NCI-H2171 (cell line): ENCODE measurements around the gene PDP2.
"Not testable (repeated sequence)": the region's sequence is repeated elsewhere in the genome, so short reads cannot be mapped to it uniquely, and the experiment has no call there.

Experiments used
- DNase-seq: peaks from one replicate; lab custom pipeline; 2025; lab: John Stamatoyannopoulos, UW

PDP2 gene

GRCh38 chr16:66920924-66921680 lies 40.8 kb downstream of the PDP2 start:
- DNase-seq = no peak

- DNase-seq = no peak
Observed at GRCh38 chr16:66921729-66922450, 41.6 kb downstream of the PDP2 start.

GRCh38 chr16:66923247-66923731 lies 43.0 kb downstream of the PDP2 start:
- peak; percentile 93 for DNase-seq

- DNase-seq = peak; percentile 22
Observed at GRCh38 chr16:66923866-66924265, 43.6 kb downstream of the PDP2 start.

- DNase-seq = no peak
Observed at GRCh38 chr16:66924527-66925321, 44.4 kb downstream of the PDP2 start.

- DNase-seq = no peak
Observed at GRCh38 chr16:66925322-66925840, 45.1 kb downstream of the PDP2 start, which contains the start of gene RRAD. Gene RRAD, minus strand, starts transcription at chr16:66925535. Its CDS starts 356 bp downstream, at chr16:66925179.

GRCh38 chr16:66926171-66926947 lies 46.0 kb downstream of the PDP2 start:
- DNase-seq = no peak

- DNase-seq = no peak
Observed at GRCh38 chr16:66926961-66927436, 46.7 kb downstream of the PDP2 start.

GRCh38 chr16:66927918-66928649 lies 47.8 kb downstream of the PDP2 start:
- DNase-seq = no peak

GRCh38 chr16:66928702-66929388 lies 48.5 kb downstream of the PDP2 start:
- DNase-seq = no peak

- no peak for DNase-seq
Observed at GRCh38 chr16:66930189-66930588, 49.9 kb downstream of the PDP2 start.

- no peak for DNase-seq
Observed at GRCh38 chr16:66931665-66932064, 51.4 kb downstream of the PDP2 start.

- no peak for DNase-seq
Observed at GRCh38 chr16:66932076-66932475, 51.8 kb downstream of the PDP2 start.

GRCh38 chr16:66933776-66934137 lies 53.4 kb downstream of the PDP2 start:
- DNase-seq = no peak

- DNase-seq = peak; percentile 86
Observed at GRCh38 chr16:66934138-66934838, 54.0 kb downstream of the PDP2 start, which contains the start of gene CIAO2B. Gene CIAO2B, minus strand, starts transcription at chr16:66934402. Its CDS starts 38 bp downstream, at chr16:66934364.

- not testable (repeated sequence) for DNase-seq
Observed at GRCh38 chr16:66934839-66935313, 54.6 kb downstream of the PDP2 start.

- no peak for DNase-seq
Observed at GRCh38 chr16:66935314-66936011, 55.1 kb downstream of the PDP2 start, which contains the start of gene CES2. Gene CES2, plus strand, starts transcription at chr16:66935516. Its CDS starts 120 bp downstream, at chr16:66935636.

- DNase-seq = no peak
Observed at GRCh38 chr16:66936462-66936861, 56.1 kb downstream of the PDP2 start.
